ENCODE measurements around the gene MTMR2. TPM values are rescaled to one million over a fixed set of nuclear protein-coding genes. Genes with fewer than 3 reads are reported as not detected.

Gene MTMR2
- total RNA-seq, 1 experiment from 2014 or later: 29.1 TPM

- H3K4me2 ChIP-seq (ENCODE audit: low read length): no peak overlapping the region
- H3K27me3 ChIP-seq (ENCODE audit: insufficient read depth, low read length): no peaks in the 10 kb centered on the region
- no peak overlapping the region for H3K27ac ChIP-seq (ENCODE audit: low read depth, low read length)
- no peak for ATAC-seq
- no peaks in the 10 kb centered on the region for H3K36me3 ChIP-seq (ENCODE audit: control insufficient read depth in 1 of 2, insufficient read depth in 2 of 2, low read length in 2 of 2)
- no peaks in the 10 kb centered on the region for H3K9me2 ChIP-seq (ENCODE audit: insufficient read depth)
- RAD21 ChIA-PET (ENCODE audit: low non-redundant PET in 1 of 2, low total read pairs in 2 of 2, uncharacterized antibody in 2 of 2, unreplicated experiment in 2 of 2): no interaction called here
- BruUV-seq (replicated peaks): no TSS peak
- no peak for DNase-seq (ENCODE audit: low read depth, low spot score)
- intact Hi-C loops (cut with micrococcal nuclease): no loop called here
- H3K4me3 ChIP-seq (replicated peaks in 1 of 2; ENCODE audit: low read depth in 1 of 2, low read length in 2 of 2): no peak overlapping the region
- CTCF ChIA-PET: no interaction called here
- H3K9ac ChIP-seq (ENCODE audit: low read length): no peak overlapping the region
- peaks cover 12% of the 10 kb centered on the region; the same call in 1 of the 2 replicates for H3K79me2 ChIP-seq (ENCODE audit: insufficient read depth, low read length)
- no peaks in the 10 kb centered on the region for H3K9me3 ChIP-seq (ENCODE audit: control insufficient read depth in 1 of 2, insufficient read depth in 1 of 2, low read depth in 1 of 2, low read length in 2 of 2)
- TF ChIP-seq JUND (IDR thresholded peaks at IDR 0.05) (no peak), CBX3 (IDR thresholded peaks at IDR 0.05; ENCODE audit: low read depth) (no peak), TCF7L2 (IDR thresholded peaks at IDR 0.05; ENCODE audit: borderline replicate concordance, extremely low read depth, insufficient read depth, insufficient read length) (no peak), EZH2 (IDR thresholded peaks at IDR 0.05) (no peak), ZNF274 (IDR thresholded peaks at IDR 0.05; ENCODE audit: low read depth, low read length) (no peak), ZFX (IDR thresholded peaks at IDR 0.05) (no peak)
- H3K4me1 ChIP-seq (ENCODE audit: control insufficient read depth in 1 of 2, insufficient read depth in 2 of 2, low read length in 2 of 2): no peaks in the 10 kb centered on the region
- POLR2A ChIA-PET: no interaction called here
- H2AFZ ChIP-seq (ENCODE audit: low read depth, low read length, poor library complexity, severe bottlenecking): no peak overlapping the region
- no peaks in the 10 kb centered on the region; the same call in 1 of the 2 replicates for H4K20me1 ChIP-seq (ENCODE audit: insufficient read depth)
Observed at GRCh38 chr11:95891423-95892170, 32.3 kb downstream of the MTMR2 start.

GRCh38 chr11:95888852-95889251 lies 35.1 kb downstream of the MTMR2 start:
- Histone ChIP-seq H3K4me1 (ENCODE audit: control insufficient read depth in 1 of 2, insufficient read depth in 2 of 2, low read length in 2 of 2) (no peaks in the 10 kb centered on the region), H2AFZ (ENCODE audit: low read depth, low read length, poor library complexity, severe bottlenecking) (no peak overlapping the region), H3K27ac (ENCODE audit: low read depth, low read length) (no peak overlapping the region), H3K9me3 (ENCODE audit: control insufficient read depth in 1 of 2, insufficient read depth in 1 of 2, low read depth in 1 of 2, low read length in 2 of 2) (no peaks in the 10 kb centered on the region), H3K4me2 (ENCODE audit: low read length) (no peak overlapping the region), H3K27me3 (ENCODE audit: insufficient read depth, low read length) (no peaks in the 10 kb centered on the region), H3K9me2 (ENCODE audit: insufficient read depth) (no peaks in the 10 kb centered on the region), H3K4me3 (replicated peaks in 1 of 2; ENCODE audit: low read depth in 1 of 2, low read length in 2 of 2) (no peak overlapping the region), H3K9ac (ENCODE audit: low read length) (no peak overlapping the region), H3K79me2 (ENCODE audit: insufficient read depth, low read length) (0 out of 2 replicates have a peak, but pooled peaks cover 5% of the 10 kb centered on the region), H3K36me3 (ENCODE audit: control insufficient read depth in 1 of 2, insufficient read depth in 2 of 2, low read length in 2 of 2) (no peaks in the 10 kb centered on the region), H4K20me1 (ENCODE audit: insufficient read depth) (no peaks in the 10 kb centered on the region)
- intact Hi-C loops (cut with micrococcal nuclease): no loop called here
- ChIA-PET CTCF (no interaction called here), RAD21 (ENCODE audit: low non-redundant PET in 1 of 2, low total read pairs in 2 of 2, uncharacterized antibody in 2 of 2, unreplicated experiment in 2 of 2) (no interaction called here), POLR2A (no interaction called here)
- BruUV-seq (replicated peaks): no TSS peak
- no peak for TF ChIP-seq SP1 (IDR thresholded peaks at IDR 0.05; ENCODE audit: low read depth)
- TF ChIP-seq ZBTB33 (IDR thresholded peaks at IDR 0.05; ENCODE audit: extremely low read depth, insufficient replicate concordance, low read length): no peak
- no peak for TF ChIP-seq SIN3A (IDR thresholded peaks at IDR 0.05; ENCODE audit: low read depth)
- no peak for TF ChIP-seq POLR2A (IDR thresholded peaks at IDR 0.05; ENCODE audit: borderline replicate concordance, extremely low read depth, insufficient read depth, insufficient read length)
- no peak for TF ChIP-seq YY1 (IDR thresholded peaks at IDR 0.05; ENCODE audit: extremely low read depth, insufficient replicate concordance, low read depth, low read length)
- no peak for ATAC-seq
- no peak for DNase-seq (ENCODE audit: low read depth, low spot score)
